PC-3 (cell line): ENCODE results near the gene PDZD7.

Experiments
- CTCF ChIP-seq: fragments of 300-600 bp; sonication (generic); conservative IDR thresholded peaks from 2 replicates; pipeline ENCODE4 v1.5.1; 2017; ENCODE audit warnings: antibody characterized with exemption, low read depth, mild to moderate bottlenecking, low read length
- EZH2 ChIP-seq: fragments of 300-600 bp; sonication (generic); IDR thresholded peaks from one replicate; pipeline ENCODE4 v1.6.1; 2017; ENCODE audit warnings: antibody characterized with exemption, mild to moderate bottlenecking, low read length; ENCODE audit not compliant: unreplicated experiment
- EZH2phosphoT487 ChIP-seq: fragments of 300-600 bp; sonication (generic); IDR thresholded peaks from 2 replicates; pipeline ENCODE4 v1.6.1; 2018; ENCODE audit warnings: mild to moderate bottlenecking, antibody characterized with exemption, low read length, borderline replicate concordance

GRCh38 chr10:100998183-100998990 is 32.5 kb downstream of the PDZD7 start:
- TF ChIP-seq CTCF = no peak
- no peak for TF ChIP-seq EZH2
- no peak for TF ChIP-seq EZH2phosphoT487
